GM19452 (cell line): Measurements from ENCODE around the gene GXYLT2.

ENCODE experiments used
- ATAC-seq: cut with Tn5 transposase; IDR thresholded peaks from one replicate; pipeline ENCODE4 v1.9.1; 2021; ENCODE audit not compliant: unreplicated experiment

The GXYLT2 gene, protein sequence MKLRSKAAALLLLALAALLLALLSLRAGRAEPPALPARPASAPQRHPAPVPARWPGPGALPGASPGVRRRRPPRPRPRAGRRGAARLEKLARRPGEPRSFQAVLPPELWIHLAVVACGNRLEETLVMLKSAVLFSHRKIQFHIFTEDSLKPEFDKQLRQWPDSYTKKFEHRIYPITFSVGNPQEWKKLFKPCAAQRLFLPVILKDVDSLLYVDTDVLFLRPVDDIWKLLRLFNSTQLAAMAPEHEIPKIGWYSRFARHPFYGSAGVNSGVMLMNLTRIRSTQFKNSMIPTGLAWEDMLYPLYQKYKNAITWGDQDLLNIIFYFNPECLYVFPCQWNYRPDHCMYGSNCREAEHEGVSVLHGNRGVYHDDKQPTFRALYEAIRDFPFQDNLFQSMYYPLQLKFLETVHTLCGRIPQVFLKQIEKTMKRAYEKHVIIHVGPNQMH

DNA sequence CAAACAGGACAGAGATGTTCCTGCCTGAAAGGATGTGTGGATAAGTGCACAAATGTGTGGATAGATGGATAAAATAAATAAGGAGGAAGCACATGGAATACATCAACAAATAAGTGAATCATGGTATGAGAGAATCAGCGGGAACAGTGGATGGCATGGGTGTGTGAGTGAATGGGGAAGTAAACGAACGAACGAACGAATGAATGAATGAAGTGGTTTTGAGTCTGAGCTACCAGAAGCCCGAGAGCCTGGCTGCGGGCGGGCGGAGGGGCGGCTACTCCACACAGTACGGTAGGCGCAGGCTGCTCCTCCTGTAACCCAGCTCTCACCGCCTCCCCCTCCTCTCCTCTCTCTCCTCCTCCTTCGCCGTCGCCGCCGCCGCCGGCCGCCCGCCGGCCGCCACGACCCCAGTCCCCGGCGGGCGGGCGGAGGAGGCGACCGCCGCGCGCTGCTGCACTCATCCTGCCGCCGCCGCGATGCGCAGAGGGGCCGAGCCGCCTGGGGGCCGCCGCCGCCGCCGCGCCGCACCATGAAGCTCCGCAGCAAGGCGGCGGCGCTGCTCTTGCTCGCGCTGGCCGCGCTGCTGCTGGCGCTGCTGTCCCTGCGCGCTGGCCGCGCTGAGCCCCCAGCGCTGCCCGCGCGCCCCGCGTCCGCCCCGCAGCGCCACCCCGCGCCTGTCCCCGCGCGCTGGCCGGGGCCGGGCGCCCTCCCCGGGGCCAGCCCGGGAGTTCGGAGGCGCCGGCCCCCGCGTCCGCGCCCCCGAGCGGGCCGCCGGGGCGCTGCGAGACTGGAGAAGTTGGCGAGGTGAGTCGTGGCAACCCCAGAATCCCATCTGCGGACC lies at the start of gene GXYLT2:
Gene GXYLT2, plus strand, starts transcription at position 342 of the 841 bp plus-strand sequence. Its CDS starts 188 bp downstream, at position 530.
- ATAC-seq: peak; percentile 62

GRCh38 chr3:72839057-72839456 lies 48.8 kb upstream of the GXYLT2 start:
- ATAC-seq: no peak

DNA sequence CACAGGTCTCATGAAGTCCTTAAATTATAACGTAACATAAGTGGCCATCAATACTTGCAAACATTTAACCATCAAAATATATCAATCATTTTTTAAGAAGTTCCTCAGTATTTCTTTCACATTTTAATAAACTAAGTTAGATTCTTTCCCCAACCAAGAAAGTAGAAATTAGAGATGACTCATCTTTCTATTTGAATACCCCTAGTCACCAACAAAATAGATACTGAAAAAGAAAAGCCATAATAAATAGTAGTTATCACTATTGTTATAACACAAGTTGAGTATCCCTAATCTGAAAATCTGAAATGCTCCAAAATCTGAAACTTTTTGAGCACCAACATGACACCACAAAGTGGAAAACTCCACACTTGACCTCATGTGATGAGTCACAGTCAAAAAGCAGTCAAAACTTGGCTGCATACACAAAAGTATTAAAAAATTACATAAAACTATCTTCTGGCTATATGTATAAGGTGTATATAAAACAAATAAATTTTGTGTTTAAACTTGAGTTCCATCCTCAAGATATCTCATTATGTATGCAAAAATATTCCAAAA lies 43.3 kb upstream of the GXYLT2 start:
- ATAC-seq: no peak

- ATAC-seq: no peak
Measured at GRCh38 chr3:72846166-72846565, 41.7 kb upstream of the GXYLT2 start.

DNA sequence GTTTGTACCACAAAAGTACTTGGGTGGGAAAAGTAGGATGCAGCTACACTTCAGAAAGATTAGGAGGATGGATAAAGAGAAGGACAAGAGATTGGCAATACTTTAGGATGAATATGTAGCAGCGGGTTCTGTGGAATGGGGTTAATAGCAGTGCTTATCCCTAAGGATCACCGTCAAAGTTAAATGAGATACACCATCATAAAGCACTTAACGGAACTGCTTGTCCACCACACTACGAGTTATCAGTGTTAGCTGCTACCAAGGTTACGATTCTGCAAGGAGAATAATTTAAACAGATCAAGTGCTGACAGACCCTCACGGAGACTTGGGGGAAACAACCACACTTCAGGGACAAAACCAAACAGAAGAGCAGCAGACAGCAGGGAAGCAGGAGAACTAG lies 40.6 kb upstream of the GXYLT2 start:
- ATAC-seq: no peak

- ATAC-seq: peak; percentile 94
Measured at GRCh38 chr3:72847751-72848702, 39.8 kb upstream of the GXYLT2 start, which contains the start of gene SHQ1. Gene SHQ1 (minus strand): TSS chr3:72848445. CDS start chr3:72848340, 105 bp downstream.

GRCh38 chr3:72848703-72849081 lies 39.2 kb upstream of the GXYLT2 start:
- peak; percentile 43 for ATAC-seq

- no peak for ATAC-seq
Measured at GRCh38 chr3:72855001-72855400, 32.8 kb upstream of the GXYLT2 start.

GRCh38 chr3:72860053-72860452 lies 27.8 kb upstream of the GXYLT2 start:
- no peak for ATAC-seq

DNA sequence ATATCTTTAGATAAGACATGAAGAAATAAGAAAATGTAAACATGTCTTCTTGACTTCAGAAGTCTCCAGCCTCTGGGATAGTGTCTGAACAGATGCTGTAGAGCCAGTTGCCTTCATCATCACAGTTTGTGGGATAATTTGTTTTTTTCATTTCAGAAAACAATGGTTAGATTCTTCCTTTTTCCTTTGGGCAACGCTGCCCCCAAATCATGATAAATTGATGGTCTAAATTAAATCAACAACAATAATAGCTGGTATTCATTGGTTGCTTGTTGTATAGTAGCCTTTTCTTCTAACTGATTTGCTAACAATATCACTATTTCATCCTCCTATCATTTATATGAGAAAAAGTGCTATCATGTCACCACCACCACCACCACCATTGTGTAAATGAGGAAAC lies 27.0 kb upstream of the GXYLT2 start:
- no peak for ATAC-seq

- no peak for ATAC-seq
Measured at GRCh38 chr3:72862314-72863090, 25.3 kb upstream of the GXYLT2 start.

GRCh38 chr3:72872183-72872582 lies 15.7 kb upstream of the GXYLT2 start:
- ATAC-seq: no peak

DNA sequence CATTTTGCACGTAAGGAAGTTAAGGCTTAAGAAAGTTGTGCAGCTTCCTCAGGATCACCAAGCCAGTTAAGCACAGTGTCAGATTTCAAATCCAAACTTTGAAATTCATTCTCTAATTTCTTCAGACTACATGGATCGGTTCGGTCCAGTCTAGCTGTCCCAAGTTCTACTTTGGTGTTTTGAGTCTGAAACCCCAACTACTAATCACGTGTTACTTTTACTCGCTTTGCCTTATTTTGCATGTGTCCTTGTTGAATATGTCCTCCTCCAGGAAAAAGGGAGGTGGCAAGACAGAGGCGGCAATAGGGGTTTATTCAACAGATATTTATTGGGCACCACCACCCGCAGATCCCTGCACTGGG lies 522 bp upstream of the GXYLT2 start:
- ATAC-seq: no peak

DNA sequence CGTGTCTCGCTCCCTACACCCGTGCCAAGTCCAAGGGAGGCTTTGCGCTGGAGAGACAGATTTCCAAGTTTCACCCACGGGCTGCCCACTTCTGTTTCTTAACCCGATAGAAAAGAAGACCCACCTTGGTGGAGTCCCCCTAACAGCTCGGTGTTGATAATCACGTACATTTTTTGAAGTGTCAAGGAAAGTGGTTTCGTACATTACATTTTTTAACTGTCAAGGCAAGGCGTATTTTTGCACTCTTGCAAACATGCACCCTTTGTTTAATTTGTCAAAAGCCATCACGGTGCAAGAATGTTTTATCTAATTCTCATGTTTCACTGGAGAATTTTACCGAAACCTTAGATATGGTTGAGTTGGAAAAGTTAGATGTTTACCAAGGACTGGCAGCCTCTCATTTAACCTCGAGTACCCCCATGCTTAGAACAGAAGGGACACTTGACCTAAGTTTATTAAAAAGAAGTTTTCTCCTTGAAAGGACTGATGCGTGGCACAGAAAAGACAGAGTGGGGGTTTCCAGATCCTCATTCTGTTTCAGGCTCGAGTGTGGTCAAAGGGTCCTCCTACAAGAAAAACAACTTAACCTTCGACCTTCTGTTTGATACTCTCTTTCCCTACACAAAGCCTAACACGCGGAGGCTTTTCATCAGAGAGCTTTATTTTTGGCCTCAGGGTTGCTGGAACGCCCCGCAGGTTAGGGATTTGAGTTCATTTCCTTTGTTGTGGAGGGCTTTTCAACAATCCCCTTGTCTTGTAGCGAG lies 882 bp downstream of the GXYLT2 start:
- no peak for ATAC-seq

DNA sequence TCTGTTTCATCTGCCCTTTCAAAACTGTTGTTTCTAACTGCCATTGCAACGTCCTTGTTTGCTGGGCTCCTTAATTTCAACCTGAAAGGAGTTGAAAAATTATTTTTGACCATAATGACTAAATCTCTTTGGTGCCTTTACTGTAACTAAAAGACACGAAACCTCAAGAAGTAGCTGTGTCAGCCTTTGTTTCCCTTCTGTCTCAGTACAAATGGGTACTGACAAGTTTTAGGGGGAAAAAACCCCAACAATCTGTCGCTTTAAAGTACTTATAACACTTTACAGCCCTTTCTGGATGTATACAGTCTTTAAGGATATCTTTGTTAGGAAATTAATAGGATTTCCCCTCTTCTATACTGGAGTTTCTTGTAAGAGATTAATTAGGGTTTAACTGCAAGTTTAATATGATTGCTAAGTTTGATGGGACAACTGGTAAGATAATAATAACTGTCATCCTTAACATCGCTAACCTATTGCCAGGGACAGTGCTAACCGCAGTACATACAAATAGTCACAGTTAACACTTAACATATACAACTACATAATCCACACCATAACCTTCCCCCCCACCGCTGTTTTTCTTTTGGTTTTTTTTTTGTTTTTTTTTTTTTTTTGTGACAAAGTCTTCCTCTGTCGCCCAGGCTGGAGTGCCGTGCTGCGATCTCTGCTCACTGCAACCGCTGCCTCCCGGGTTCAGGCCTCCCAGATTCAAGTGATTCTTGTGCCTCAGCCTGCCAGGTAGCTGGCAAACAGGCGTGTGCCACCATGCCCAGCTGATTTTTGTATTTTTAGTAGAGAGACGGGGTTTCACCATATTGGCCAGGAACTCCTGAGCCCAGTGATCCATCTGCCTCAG lies 1.7 kb downstream of the GXYLT2 start:
- no peak for ATAC-seq

DNA sequence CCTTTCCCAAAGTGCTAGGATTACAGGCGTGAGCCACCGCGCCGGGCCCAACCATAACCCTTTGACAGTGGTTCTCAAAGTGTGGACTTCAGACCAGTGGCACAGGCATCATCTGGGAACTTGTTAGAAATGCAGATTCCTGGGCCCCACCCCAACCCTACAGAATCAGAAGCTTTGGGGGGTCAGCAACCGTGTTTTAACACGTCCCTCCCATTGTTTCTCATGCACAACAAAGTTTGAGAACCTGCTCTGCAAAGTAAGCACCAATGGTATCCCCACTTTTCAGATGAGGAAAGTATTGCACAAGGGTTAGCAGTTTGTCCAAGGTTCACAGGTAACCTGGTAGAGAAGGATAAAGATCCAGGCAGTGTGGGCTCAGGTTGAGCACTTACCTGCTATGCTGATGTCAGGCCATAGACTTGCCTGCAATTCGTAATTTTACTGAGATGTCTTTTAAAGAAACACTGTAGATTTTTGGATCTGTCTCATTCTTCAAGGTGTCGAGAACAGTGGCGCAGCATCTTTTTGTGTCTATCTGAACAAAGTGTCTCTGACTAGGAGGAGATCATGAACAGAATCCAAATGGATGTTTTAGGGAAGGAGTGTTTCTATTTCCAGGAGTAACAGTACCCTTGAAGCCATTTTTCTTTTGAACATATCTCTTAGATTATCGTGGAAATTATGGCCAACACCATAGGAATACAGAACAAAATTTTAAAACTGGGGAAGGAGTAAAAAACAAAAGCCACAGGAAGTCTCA lies 2.5 kb downstream of the GXYLT2 start:
- ATAC-seq: no peak

DNA sequence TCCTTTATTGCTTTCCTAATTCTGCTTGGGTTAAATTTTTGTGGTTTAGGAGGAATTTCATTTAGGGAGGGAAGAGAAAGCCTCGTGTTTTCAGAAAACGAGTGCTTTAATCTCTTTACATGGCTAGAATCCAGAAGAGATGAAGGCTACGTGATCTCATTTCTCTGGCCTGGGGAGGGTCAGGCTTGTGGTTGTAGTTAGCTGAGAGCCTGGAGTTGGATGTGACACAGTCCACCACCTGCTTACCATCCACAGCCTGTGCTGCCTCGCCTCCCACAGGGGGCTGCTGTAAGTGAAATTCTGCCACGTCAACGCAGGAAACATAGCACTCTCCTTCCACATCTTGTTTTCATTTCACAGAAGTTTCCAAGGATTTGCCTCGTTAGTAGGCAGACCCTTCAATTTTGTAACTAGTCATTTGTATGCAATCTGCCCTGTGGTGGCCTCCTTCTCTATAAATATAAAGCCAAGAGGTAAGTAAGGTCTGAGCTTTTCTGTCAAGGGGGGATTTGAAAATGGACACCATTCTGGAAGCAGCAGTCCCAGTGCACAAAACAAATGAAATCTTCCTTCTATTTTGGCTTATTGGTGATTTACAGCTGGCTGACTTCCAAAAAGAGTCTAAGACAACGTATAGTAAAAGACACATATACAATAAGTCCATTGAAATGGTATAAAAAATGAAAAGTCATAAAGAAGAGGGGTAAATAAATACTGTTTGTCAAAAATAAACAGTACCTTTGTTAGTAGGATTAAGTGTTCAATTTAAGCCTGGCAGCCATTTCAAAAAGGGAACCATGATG lies 3.4 kb downstream of the GXYLT2 start:
- no peak for ATAC-seq
